Measurements from ENCODE around the gene TBC1D5. TPM values are rescaled to one million over a fixed set of nuclear protein-coding genes. Genes with fewer than 3 reads are reported as not detected.
"Not testable (repeated sequence)": the region's sequence is repeated elsewhere in the genome, so short reads cannot be mapped to it uniquely, and the experiment has no call there.

TBC1D5 gene
- total RNA-seq, 3 donors from 2014 or later (not counting 1 experiment from before 2014, with no cell fraction given), result 63.8 to 81.9 (median 74.9) TPM

DNA sequence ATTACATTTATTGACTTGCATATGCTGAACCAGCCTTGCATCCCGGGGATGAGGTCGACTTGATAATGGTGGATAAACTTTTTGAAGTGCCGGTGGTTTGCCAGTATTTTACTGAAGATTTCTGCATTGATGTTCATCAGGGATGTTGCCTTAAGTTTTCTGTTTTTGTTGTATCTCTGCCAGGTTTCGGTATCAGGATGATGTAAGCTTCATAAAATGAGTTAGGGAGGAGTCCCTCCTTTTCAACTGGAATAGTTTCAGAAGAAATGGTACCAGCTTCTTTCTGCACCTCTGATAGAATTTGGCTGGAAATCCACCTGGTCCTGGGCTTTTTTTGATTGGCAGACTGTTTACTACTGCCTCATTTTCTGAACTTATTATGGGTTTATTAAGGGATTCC, 250.8 kb downstream of the TBC1D5 start:
- Mint-ChIP-seq H3K9me3 (no peaks in the 10 kb centered on the region), H3K36me3 (peaks cover 8% of the 10 kb centered on the region), H3K27ac (no peak overlapping the region), H3K27me3 (ENCODE audit: low read depth in 2 of 2) (no peaks in the 10 kb centered on the region), H3K4me3 (no peak overlapping the region), H3K4me1 (peaks cover 0 to 3% of the 10 kb centered on the region in 2 donors)
- no peak for ATAC-seq
- no peak overlapping the region for H3K4me3 ChIP-seq (ENCODE audit: low read length)
- H3K9me3 ChIP-seq (ENCODE audit: control insufficient read depth, insufficient read depth, low read length), result no peaks in the 10 kb centered on the region
- H3K27ac ChIP-seq (ENCODE audit: low read length), result no peak overlapping the region
- intact Hi-C loops (cut with micrococcal nuclease), result no loop called here
- no peak for TF ChIP-seq CTCF (IDR thresholded peaks at IDR 0.05)
- WGBS (ENCODE audit: insufficient coverage), result 96% methylated on average over 4 of the region's 4 CpGs
- no peaks in the 10 kb centered on the region for H3K36me3 ChIP-seq (ENCODE audit: control insufficient read depth, insufficient read depth, low read length)
- H3K4me1 ChIP-seq (ENCODE audit: control insufficient read depth, insufficient read depth, low read length), result no peaks in the 10 kb centered on the region
- no peaks in the 10 kb centered on the region for H3K27me3 ChIP-seq (ENCODE audit: control insufficient read depth, insufficient read depth, low read length)
- DNase-seq, result no peak

DNA sequence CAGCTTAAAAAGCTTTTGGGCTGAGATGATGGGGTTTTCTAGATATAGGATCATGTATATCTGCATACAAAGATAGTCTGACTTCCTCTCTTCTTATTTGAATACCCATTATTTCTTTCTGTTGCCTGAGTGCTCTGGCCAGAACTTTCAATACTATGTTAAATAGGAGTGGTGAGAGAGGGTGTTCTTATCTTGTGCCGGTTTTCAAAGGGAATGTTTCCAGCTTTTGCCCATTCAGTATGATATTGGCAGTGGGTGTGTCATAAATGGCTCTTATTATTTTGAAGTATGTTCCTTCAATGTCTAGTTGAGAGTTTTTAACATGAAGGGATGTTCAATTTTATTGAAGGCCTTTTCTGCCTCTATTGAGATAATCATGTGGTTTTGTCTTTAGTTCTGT, 251.2 kb downstream of the TBC1D5 start:
- intact Hi-C loops (cut with micrococcal nuclease); ATAC-seq; DNase-seq; H3K4me3 Mint-ChIP-seq; H3K36me3 ChIP-seq (ENCODE audit: control insufficient read depth, insufficient read depth, low read length); H3K36me3 Mint-ChIP-seq; H3K9me3 ChIP-seq (ENCODE audit: control insufficient read depth, insufficient read depth, low read length); H3K27me3 Mint-ChIP-seq (ENCODE audit: low read depth in 2 of 2); H3K27me3 ChIP-seq (ENCODE audit: control insufficient read depth, insufficient read depth, low read length); H3K4me3 ChIP-seq (ENCODE audit: low read length); H3K4me1 Mint-ChIP-seq; H3K27ac ChIP-seq (ENCODE audit: low read length); H3K4me1 ChIP-seq (ENCODE audit: control insufficient read depth, insufficient read depth, low read length); H3K9me3 Mint-ChIP-seq; H3K27ac Mint-ChIP-seq: not testable (repeated sequence)
- WGBS (ENCODE audit: insufficient coverage), result 95% methylated on average over 1 of the region's 1 CpG

GRCh38 chr3:17489139-17489538, 253.3 kb downstream of the TBC1D5 start:
- Mint-ChIP-seq H3K36me3 (peaks cover 8% of the 10 kb centered on the region), H3K27me3 (ENCODE audit: low read depth in 2 of 2) (no peaks in the 10 kb centered on the region), H3K4me1 (no peaks in the 10 kb centered on the region), H3K27ac (no peak overlapping the region), H3K4me3 (no peak overlapping the region), H3K9me3 (no peaks in the 10 kb centered on the region)
- no peaks in the 10 kb centered on the region for H3K9me3 ChIP-seq (ENCODE audit: control insufficient read depth, insufficient read depth, low read length)
- intact Hi-C loops (cut with micrococcal nuclease), result no loop called here
- DNase-seq, result no peak
- no peak for TF ChIP-seq CTCF (IDR thresholded peaks at IDR 0.05)
- H3K27ac ChIP-seq (ENCODE audit: low read length), result no peak overlapping the region
- H3K27me3 ChIP-seq (ENCODE audit: control insufficient read depth, insufficient read depth, low read length), result no peaks in the 10 kb centered on the region
- no peak for ATAC-seq
- H3K4me1 ChIP-seq (ENCODE audit: control insufficient read depth, insufficient read depth, low read length), result no peaks in the 10 kb centered on the region
- H3K4me3 ChIP-seq (ENCODE audit: low read length), result no peak overlapping the region
- H3K36me3 ChIP-seq (ENCODE audit: control insufficient read depth, insufficient read depth, low read length), result no peaks in the 10 kb centered on the region

DNA sequence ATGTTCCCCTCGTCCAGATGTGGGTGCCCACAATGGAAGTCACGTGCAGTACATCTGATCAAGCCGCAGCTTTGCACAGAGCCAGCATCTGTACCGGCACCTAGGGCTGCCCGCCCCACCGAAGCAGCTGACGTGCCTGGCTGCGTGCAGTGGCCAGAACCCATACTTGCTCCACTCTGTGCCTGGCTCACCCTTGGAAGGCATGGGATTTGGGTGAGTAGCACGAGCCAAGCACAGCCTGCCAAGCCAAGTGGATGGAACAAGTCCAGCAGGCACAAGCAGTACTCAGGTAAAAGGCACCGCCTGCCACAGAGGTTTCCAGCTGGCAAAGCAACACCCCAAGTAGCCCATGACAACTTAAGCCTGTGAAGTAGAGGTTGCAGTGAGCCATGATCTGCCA, 261.3 kb downstream of the TBC1D5 start:
- no peaks in the 10 kb centered on the region for H3K9me3 Mint-ChIP-seq
- Histone ChIP-seq H3K4me3 (ENCODE audit: low read length) (no peak overlapping the region), H3K27me3 (ENCODE audit: control insufficient read depth, insufficient read depth, low read length) (no peaks in the 10 kb centered on the region), H3K36me3 (ENCODE audit: control insufficient read depth, insufficient read depth, low read length) (no peaks in the 10 kb centered on the region), H3K4me1 (ENCODE audit: control insufficient read depth, insufficient read depth, low read length) (no peaks in the 10 kb centered on the region), H3K9me3 (ENCODE audit: control insufficient read depth, insufficient read depth, low read length) (no peaks in the 10 kb centered on the region), H3K27ac (ENCODE audit: low read length) (no peak overlapping the region)
- no peak overlapping the region for H3K4me3 Mint-ChIP-seq
- DNase-seq (no peak), ATAC-seq (no peak)
- H3K4me1 Mint-ChIP-seq, result no peaks in the 10 kb centered on the region
- H3K27me3 Mint-ChIP-seq (ENCODE audit: low read depth in 2 of 2), result no peaks in the 10 kb centered on the region
- TF ChIP-seq CTCF (IDR thresholded peaks at IDR 0.05), result no peak
- H3K36me3 Mint-ChIP-seq, result no peaks in the 10 kb centered on the region
- H3K27ac Mint-ChIP-seq, result no peak overlapping the region
- intact Hi-C loops (cut with micrococcal nuclease), result no loop called here
- 99% methylated on average over 10 of the region's 10 CpGs for WGBS (ENCODE audit: insufficient coverage)

Measured in natural killer cell (primary cell).